Measurements from ENCODE around the gene HOGA1.

The HOGA1 gene

GRCh38 chr10:97580421-97581367 is 3.5 kb upstream of the HOGA1 start:
- DNase-seq: no peak

DNA sequence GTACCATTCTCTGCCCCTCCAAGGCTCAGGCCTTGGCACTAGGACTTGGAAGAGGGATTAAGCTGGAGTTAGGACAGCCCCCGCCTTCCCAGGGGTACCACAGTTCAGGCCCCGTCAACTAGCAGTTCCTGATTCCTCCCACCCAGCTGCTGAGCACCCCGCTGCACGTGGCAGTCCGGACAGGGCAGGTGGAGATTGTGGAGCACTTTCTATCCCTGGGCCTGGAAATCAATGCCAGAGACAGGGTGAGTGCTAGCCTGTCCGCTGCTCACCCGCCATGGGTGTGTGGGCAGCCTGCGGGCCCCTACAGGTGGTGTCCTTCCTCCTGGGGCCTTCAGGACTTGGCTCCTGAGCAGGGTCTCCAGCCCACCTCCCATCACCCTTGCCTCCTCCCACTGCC is 2.0 kb upstream of the HOGA1 start:
- DNase-seq: no peak

GRCh38 chr10:97583476-97583875 is 713 bp upstream of the HOGA1 start:
- DNase-seq: no peak

GRCh38 chr10:97584798-97585438 is 729 bp downstream of the HOGA1 start:
- no peak for DNase-seq

- no peak for DNase-seq
Observed at GRCh38 chr10:97585439-97585811, 1.2 kb downstream of the HOGA1 start.

DNA sequence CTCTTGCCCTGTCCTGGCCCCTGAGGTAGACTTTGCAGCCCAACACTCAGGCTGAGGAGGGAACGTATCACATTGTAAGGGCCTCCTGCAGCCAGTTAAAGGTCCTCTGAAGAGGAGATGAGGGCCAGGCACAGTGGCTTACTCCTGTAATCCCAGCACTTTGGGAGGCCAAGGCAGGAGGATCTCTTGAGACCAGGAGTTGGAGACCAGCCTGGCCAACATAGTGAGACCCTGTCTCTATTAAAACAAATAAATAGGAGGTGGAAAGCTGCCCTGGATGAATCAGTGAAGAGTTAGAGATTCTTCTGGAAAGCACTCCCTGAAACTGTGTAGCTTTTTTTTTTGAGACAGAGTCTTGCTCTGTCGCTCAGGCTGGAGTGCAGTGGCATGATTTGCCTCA is 3.0 kb downstream of the HOGA1 start:
- DNase-seq: no peak

GRCh38 chr10:97589479-97589878 is 5.3 kb downstream of the HOGA1 start, which contains the start of gene C10orf62:
Gene C10orf62, plus strand, starts transcription at chr10:97589721. Its CDS starts 177 bp downstream, at chr10:97589898.
- no peak for DNase-seq

GRCh38 chr10:97590082-97590747 is 6.0 kb downstream of the HOGA1 start:
- DNase-seq: no peak

DNA sequence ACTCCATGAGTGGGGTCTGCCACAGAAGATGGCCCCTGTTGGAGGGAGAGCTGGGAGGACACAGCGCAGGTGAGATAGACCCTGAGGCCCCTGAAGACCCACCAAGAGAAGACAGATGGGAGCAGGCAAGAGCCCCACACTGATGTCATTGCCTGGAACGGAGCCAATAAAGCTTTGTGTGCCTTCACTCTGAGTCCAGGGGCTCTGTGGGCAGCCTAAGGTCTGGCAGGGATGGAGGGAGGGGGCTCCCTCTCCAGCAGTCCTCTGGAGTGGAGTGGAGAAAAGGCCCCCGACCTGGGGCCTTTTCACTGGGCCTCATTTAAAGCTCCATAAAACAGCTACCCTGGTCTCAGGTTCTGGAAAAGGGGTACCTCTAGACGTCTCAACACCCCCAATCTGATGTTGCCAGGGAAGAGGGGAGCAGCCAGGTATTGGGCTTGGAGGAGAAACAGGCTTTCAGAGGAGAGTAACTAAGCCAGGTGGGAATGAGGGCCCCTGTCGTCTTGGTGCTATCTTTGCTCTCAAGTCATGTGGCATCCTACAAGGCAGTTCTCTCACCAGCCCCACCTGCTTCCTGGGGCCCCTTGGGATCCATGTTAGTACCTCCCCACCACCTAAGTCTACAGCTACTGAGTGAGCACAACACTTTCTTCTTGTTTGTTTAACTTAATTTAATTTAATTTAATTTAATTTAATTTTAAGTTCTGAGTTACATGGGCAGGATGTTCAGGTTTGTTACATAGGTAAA is 6.7 kb downstream of the HOGA1 start:
- no peak for DNase-seq

DNA sequence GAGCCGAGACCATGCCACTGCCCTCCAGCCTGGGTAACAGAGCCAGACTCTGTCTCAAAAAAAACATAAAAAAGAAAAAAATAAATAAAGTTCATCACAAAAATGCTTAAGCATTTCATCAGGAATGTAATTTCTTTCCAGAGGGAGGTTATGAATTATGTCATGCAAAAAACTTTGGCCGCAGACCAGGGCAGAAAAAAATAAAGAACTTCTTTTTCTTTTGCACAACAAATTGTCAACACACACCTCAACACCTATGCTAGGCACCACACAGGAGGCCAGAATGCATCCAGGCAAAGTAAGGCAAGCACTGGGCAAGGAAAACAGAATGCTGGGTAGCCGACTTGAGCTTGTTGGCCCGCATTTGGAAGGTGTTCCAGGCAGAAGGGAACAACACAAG is 9.2 kb downstream of the HOGA1 start:
- no peak for DNase-seq

DNA sequence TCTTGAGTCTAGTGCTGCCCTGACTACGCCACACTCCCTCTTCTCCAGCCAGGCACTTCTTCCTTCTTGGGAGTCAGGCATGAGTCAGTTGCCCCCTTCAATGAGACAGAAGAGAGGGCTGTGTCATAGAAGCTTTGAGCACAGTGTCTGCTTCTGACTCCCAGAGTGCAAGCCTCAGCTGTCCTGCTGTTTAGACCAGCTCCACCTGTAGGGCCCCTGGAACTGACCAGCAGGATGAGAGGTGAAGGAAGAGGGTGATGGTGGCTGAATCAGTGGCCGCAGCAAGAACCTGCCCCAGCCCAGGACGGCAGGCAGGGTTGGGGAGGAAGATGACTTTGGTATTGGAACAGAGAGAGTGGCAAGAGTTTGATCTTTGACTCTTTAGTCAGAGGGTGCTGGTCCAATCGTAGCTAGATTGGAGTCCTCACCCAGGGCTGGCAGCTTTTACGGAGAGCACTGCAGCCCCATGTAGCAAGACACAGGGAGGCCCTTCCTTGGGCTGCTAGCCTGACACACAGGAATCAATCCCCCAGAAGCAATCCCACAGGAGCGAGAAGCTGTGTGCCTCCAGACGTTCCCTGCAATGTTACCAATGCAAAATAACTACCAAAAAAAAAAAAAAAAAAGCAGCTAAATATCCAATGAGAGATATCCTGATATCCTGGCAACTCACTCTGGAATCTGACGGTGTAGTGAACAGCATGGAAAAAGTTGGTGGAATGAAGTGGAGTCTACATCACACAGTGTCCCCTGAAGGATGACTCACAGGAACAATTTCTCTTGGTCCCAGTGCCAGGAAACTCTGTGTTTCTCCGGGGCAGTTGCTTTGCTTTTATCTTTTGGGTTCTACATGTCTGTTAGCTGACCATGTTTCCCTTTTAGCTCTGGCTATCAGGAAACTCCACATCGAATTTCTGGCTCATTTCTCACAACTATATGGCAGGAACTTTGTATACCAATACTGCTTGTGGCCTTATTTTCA is 12.2 kb downstream of the HOGA1 start:
- DNase-seq: peak; percentile 13 to 50 (median 28)

DNA sequence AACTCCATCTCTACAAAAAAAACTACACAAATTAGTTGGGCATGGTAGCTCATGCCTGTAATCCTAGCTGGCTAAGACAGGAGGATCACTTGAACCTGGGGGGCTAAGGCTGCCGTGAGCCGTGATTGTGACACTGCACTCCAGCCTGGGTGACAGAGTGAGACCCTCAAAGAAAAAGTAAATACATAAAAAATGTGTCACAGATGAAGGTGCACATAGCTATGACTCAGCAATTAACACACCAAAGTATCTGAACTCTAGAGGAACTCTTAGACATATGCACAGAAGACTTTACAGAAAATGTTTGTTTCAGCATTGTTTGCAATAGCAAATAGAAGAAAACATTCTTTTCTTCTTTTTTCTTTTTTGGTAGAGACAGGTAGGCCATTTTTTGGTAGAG is 13.6 kb downstream of the HOGA1 start:
- DNase-seq: no peak

- DNase-seq: no peak
Observed at GRCh38 chr10:97598407-97599271, 14.4 kb downstream of the HOGA1 start.

DNA sequence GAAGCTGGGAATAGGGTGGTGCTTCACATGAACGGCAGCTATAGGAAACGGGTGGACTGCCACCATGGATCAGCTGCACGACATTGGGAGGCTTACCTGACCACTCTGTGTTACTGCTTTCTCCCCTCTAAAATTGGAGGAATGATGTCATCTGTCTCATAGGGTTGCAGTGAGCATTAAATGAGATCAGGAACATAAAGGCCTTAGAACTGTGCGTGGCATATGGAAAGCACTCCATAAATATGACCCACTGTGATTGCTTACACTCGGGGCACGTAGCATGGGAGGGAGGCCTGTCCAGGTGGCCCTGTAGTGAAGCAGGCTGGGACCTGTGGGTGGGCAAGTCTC is 15.1 kb downstream of the HOGA1 start:
- no peak for DNase-seq

DNA sequence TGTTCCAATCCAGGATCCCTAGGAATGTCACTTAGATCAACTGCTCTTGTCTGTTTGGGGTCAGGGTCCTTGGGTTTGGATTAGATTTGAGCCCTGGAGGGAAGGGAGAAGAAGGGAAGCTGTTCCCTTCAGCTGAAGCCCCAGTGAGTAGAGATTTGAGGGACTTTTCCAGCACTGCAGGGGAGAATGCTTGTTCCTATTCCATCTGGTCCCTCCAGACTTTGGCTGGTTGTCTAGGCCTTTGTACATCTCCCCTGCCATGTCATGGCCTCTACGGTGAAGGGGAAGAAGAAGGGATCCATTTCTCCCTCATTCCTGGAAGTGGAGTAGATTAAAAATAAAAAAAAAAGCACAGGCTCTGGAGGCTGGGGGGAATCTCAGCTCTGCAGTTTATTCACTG is 16.4 kb downstream of the HOGA1 start:
- DNase-seq: no peak

DNA sequence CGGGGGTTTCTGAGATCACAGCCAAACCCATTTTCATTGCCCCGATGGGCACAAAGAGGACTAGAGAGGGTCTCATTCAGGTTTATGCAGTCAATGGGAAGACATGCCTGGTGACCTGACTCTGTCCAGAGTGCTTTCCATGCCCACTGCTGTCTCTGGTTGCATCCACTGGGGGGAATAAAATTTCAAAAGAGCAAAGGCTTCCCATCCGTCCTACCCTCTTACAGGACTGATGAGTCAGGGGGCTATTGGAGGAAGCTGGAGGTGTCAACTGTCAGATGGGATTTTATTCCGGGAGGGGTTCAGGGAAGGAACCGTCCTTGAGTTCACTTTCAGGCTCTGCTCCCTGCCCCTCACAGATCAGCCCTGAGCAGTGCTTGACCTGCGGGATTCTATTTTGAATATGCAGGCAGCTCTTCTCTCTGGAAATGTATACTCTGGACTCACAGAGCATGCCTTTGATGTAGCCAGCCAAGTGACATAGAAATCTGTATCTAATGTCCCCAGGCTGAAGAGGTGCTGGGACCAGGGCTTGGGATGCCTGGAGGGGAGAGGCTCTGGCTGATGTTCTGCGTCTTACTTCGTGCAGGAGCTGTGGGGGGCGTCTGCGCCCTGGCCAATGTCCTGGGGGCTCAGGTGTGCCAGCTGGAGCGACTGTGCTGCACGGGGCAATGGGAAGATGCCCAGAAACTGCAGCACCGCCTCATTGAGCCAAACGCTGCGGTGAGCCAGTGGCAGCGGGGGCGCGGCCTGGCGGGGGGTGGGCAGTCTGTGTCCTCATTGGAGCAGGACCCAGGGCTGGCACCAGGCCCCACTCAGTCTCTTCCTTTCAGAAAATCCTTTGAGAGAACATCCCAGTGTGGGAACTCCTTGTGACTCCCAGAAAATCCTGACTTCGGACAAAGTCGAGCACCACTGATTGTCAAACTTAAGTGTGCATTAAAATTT is 17.4 kb downstream of the HOGA1 start:
- no peak for DNase-seq

DNA sequence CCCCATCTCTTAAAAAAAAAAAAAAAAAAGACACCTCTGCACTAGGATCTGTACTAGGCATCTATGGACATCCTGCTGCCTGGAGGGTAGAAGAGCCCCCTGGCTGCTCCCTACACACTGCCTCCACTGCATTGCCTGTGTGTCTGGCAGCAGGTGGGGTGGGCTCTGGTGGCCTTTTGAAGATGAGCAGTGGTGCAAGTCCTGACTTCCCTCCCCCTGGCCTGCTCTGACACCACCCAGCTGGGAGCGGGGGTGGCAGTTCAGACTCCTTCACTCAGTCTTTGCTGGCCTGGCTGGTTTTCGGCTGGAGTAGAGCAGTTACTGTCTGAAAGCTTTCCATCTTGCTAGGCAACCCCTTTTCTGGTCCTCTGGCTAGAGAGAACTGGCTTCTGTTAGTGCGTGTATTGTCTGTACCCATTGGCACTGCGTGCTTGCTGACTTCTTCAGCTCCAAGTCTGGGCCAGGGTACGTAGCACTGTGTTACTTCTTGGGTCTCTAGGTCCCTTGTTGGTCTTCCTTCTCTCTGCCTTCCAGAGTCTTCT is 23.0 kb downstream of the HOGA1 start:
- no peak for DNase-seq

DNA sequence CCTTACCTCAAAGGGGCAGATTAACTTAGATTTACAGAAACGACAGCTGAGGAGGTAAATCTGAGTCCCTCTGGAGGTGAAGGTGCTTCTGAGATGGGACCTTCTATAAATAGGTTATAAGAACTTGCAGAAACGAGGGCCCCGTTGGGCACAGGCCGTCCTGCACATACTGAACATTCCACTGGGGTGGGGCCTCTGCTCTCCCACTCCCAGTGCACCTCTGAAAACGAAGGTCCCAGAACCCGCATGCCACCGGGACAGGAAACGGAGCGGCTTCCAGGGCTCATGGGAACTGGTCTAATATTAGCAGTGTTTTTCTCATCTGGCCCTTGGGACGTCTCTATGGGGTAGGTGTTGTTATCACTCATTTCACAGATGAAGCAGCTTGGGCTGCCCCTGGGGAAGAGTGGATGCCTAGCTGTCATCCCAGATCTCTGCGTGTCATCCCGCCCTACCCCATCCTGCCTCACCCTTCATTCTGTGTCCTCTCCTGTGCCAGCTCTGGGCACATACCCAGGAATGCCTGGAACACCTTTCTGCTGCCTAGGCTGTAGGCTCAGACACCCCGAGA is 24.9 kb downstream of the HOGA1 start:
- no peak for DNase-seq

DNA sequence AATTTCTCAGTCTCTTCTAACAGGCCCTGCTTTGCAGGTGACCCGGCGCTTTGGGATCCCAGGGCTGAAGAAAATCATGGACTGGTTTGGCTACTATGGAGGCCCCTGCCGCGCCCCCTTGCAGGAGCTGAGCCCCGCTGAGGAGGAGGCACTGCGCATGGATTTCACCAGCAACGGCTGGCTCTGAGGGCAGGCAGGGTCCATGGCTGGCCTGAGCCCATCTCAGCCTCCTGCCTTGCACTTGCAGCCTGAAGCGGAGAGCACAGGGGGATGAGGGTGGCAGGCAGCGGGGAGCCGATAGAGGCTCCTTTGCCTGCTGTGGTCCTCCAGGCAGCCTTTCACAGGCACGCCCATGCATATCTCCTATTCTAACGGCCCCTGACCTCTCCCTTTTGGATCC is 27.3 kb downstream of the HOGA1 start:
- DNase-seq: no peak

Data from suppressor macrophage (primary cell).